Omental fat pad (tissue), 4 donors: ENCODE data around the gene LY6G5C. TPM values are rescaled to one million over a fixed set of nuclear protein-coding genes. Genes with fewer than 3 reads are reported as not detected.

Experiments
- ATAC-seq: fragments of 150-250 bp; one replicate; pipeline ENCODE4 v1.9.1; 2016; ENCODE audit warnings: mild to moderate bottlenecking, moderate library complexity; ENCODE audit not compliant: low FRiP score
- DNase-seq: peaks from one replicate; pipeline ENCODE4 v3.0.0-alpha.2; 2019; ENCODE audit warnings: low spot score
- CTCF ChIP-seq, 3 donors: fragments of 450-650 bp; IDR thresholded peaks; one replicate each; pipeline ENCODE4 v1.5.1; 2016 to 2017; ENCODE audit warnings: antibody characterized with exemption in 3 of 3, mild to moderate bottlenecking in 3 of 3, moderate library complexity in 2 of 3
- total RNA-seq, 4 donors: library from RNA; depleted of rRNA; stranded (reverse); fragments of >200 nt; gene quantifications; one replicate each; pipeline ENCODE4 v1.1.0, GENCODE V29; 2016

The LY6G5C gene
- total RNA-seq, 4 donors from 2014 or later: 0.84 to 4.5 (median 1.3) TPM; not detected in 1

GRCh38 chr6:31655349-31656237 lies 25.3 kb downstream of the LY6G5C start, which contains the start of gene APOM:
Gene APOM, plus strand, starts transcription at chr6:31655894. Its CDS starts 73 bp downstream, at chr6:31655967.
- ATAC-seq: no peak

GRCh38 chr6:31654574-31655348 lies 26.1 kb downstream of the LY6G5C start:
- ATAC-seq: no peak
- DNase-seq: no peak
- TF ChIP-seq CTCF (IDR thresholded peaks at IDR 0.05): no peak

More at GRCh38 chr6:31655349-31656237, 25.3 kb downstream of the LY6G5C start, which contains the start of gene APOM:
- no peak for TF ChIP-seq CTCF (IDR thresholded peaks at IDR 0.05)
- DNase-seq: no peak

- peak; percentile 73 for ATAC-seq
- TF ChIP-seq CTCF (IDR thresholded peaks at IDR 0.05): no peak
- peak; percentile 74 for DNase-seq
These were observed 27.7 kb downstream of the LY6G5C start for GRCh38 chr6:31652925-31653724.

- no peak for DNase-seq
- peak; percentile 58 for ATAC-seq
- TF ChIP-seq CTCF (IDR thresholded peaks at IDR 0.05): no peak
These were observed 29.2 kb downstream of the LY6G5C start for GRCh38 chr6:31651602-31652191.

GRCh38 chr6:31645325-31645724 lies 35.5 kb downstream of the LY6G5C start:
- no peak for TF ChIP-seq CTCF (IDR thresholded peaks at IDR 0.05)
- DNase-seq: no peak

GRCh38 chr6:31643818-31644454 lies 36.9 kb downstream of the LY6G5C start:
- ATAC-seq: no peak
- no peak for DNase-seq
- no peak for TF ChIP-seq CTCF (IDR thresholded peaks at IDR 0.05)

More at GRCh38 chr6:31645325-31645724, 35.5 kb downstream of the LY6G5C start:
- ATAC-seq: no peak
